Measurements from ENCODE around the gene KSR1. TPM values are rescaled to one million over a fixed set of nuclear protein-coding genes. Genes with fewer than 3 reads are reported as not detected.

The KSR1 gene
- total and polyA plus RNA-seq, 2 experiments from 2014 or later, result 7.8 to 53.2 TPM

DNA sequence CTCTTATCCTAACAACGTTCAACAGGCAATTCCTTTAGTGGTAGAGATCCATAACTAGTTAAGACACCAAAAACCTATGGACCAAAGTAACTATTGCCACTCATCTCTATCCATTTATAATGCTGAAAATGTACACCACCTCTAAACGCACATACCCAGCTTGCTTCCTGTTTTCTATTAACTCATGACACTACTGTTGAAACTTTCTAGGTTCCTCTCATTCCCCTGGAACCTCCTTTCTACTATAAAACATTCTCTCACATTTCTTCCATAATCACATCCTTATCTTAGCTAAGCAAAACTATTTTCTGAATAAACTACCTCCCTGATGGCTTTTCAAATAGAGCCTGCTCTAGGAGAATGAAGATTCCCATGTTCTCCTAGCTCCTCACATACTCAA, 42.9 kb upstream of the KSR1 start:
- Histone ChIP-seq H3K36me3 (ENCODE audit: insufficient read depth) (no peaks in the 10 kb centered on the region), H3K4me1 (ENCODE audit: insufficient read depth) (peaks cover 4% of the 10 kb centered on the region; the same call in 1 of the 2 replicates), H2AFZ (no peak overlapping the region), H3K79me2 (replicated peaks; ENCODE audit: insufficient read depth) (no peaks in the 10 kb centered on the region), H4K20me1 (replicated peaks; ENCODE audit: insufficient read depth) (no peaks in the 10 kb centered on the region), H3K27ac (ENCODE audit: low read depth) (no peak overlapping the region), H3K4me3 (no peak overlapping the region), H3F3A (replicated peaks; ENCODE audit: low read depth) (no peaks in the 10 kb centered on the region), H3K4me2 (no peak overlapping the region), H3K27me3 (ENCODE audit: insufficient read depth) (no peaks in the 10 kb centered on the region), H3K9me2 (ENCODE audit: insufficient read depth) (no peaks in the 10 kb centered on the region)
- Mint-ChIP-seq H3K9me3 (no peaks in the 10 kb centered on the region), H3K27me3 (ENCODE audit: insufficient read depth, low read depth, poor library complexity) (peaks cover 2% of the 10 kb centered on the region), H3K4me1 (peaks cover 7% of the 10 kb centered on the region; the same call in 1 of the 3 replicates), H3K4me3 (no peak overlapping the region), H3K27ac (no peak overlapping the region), H3K36me3 (ENCODE audit: low read depth) (no peaks in the 10 kb centered on the region)
- TF ChIP-seq NANOG (IDR thresholded peaks at IDR 0.05; ENCODE audit: borderline replicate concordance), result no peak
- no peak for TF ChIP-seq EZH2phosphoT487 (IDR thresholded peaks at IDR 0.05; ENCODE audit: unreplicated experiment)
- TF ChIP-seq, protein P1, sequence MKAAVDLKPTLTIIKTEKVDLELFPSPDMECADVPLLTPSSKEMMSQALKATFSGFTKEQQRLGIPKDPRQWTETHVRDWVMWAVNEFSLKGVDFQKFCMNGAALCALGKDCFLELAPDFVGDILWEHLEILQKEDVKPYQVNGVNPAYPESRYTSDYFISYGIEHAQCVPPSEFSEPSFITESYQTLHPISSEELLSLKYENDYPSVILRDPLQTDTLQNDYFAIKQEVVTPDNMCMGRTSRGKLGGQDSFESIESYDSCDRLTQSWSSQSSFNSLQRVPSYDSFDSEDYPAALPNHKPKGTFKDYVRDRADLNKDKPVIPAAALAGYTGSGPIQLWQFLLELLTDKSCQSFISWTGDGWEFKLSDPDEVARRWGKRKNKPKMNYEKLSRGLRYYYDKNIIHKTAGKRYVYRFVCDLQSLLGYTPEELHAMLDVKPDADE (IDR thresholded peaks at IDR 0.05), result no peak
- DNase-seq (ENCODE audit: low spot score) (no peak), ATAC-seq (no peak)

DNA sequence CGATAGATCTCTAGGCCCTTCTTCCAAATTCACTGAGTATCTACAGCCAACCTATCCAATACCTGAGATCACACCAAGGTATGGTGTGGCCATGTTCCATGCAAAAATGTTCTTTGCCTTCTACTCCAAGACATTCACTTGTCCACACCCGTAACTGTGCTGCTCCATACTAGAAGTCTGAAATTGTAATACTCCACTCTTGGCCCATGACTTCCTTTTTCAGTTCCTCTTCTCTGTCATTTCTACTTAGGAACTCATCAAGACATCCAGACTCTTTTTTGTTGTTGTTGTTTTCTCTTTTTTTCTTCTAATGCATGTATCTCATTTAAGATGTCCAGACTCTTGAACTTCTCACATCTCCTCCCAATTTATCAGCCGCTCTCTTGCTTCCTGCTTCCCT, 42.5 kb upstream of the KSR1 start:
- H3K79me2 ChIP-seq (replicated peaks; ENCODE audit: insufficient read depth), result no peaks in the 10 kb centered on the region
- H2AFZ ChIP-seq, result no peak overlapping the region
- Mint-ChIP-seq H3K27me3 (ENCODE audit: insufficient read depth, low read depth, poor library complexity) (peaks cover 2% of the 10 kb centered on the region), H3K36me3 (ENCODE audit: low read depth) (no peaks in the 10 kb centered on the region), H3K9me3 (no peaks in the 10 kb centered on the region), H3K27ac (no peak overlapping the region), H3K4me3 (no peak overlapping the region), H3K4me1 (peaks cover 5% of the 10 kb centered on the region; the same call in 1 of the 3 replicates)
- no peak for DNase-seq (ENCODE audit: low spot score)
- no peak overlapping the region for H3K4me2 ChIP-seq
- ATAC-seq, result no peak
- peaks cover 4% of the 10 kb centered on the region; the same call in 1 of the 2 replicates for H3K4me1 ChIP-seq (ENCODE audit: insufficient read depth)
- H3F3A ChIP-seq (replicated peaks; ENCODE audit: low read depth), result no peaks in the 10 kb centered on the region
- no peaks in the 10 kb centered on the region for H3K36me3 ChIP-seq (ENCODE audit: insufficient read depth)
- H4K20me1 ChIP-seq (replicated peaks; ENCODE audit: insufficient read depth), result no peaks in the 10 kb centered on the region
- no peak overlapping the region for H3K4me3 ChIP-seq
- H3K27ac ChIP-seq (ENCODE audit: low read depth), result no peak overlapping the region
- no peaks in the 10 kb centered on the region for H3K27me3 ChIP-seq (ENCODE audit: insufficient read depth)
- no peaks in the 10 kb centered on the region for H3K9me2 ChIP-seq (ENCODE audit: insufficient read depth)
- TF ChIP-seq STAT1 (IDR thresholded peaks at IDR 0.05; ENCODE audit: unreplicated experiment) (no peak), ZNF331 (CRISPR knock-in tag; IDR thresholded peaks at IDR 0.05; ENCODE audit: low read depth) (no peak), EZH2phosphoT487 (IDR thresholded peaks at IDR 0.05; ENCODE audit: unreplicated experiment) (no peak), EZH2 (IDR thresholded peaks at IDR 0.05; ENCODE audit: low read depth, unreplicated experiment) (no peak), ZNF114 (CRISPR knock-in tag; IDR thresholded peaks at IDR 0.05) (no peak)
- TF ChIP-seq, protein P1 (IDR thresholded peaks at IDR 0.05), result no peak

DNA sequence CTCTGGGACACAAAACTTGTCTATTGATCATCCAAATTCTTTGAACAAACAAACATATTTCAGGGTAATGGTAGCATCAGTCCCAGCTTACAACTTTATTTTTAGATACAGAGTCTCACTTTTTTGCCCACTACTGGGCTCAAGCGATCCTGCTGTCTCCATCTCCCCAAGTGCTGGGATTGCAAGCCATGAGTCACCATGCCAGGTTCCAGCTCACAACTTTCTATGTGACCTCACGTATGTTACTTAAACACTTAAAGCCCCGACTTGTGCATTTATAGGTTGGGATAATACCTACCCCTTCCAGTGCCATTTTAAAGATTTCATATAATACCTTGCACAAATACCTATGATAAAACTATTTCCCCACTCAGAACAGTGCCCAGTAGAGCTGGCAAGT, 42.0 kb upstream of the KSR1 start:
- Histone ChIP-seq H3K4me2 (no peak overlapping the region), H3K9me2 (ENCODE audit: insufficient read depth) (no peaks in the 10 kb centered on the region), H2AFZ (no peak overlapping the region; the same call in 1 of the 2 replicates), H3K4me1 (ENCODE audit: insufficient read depth) (peaks cover 4% of the 10 kb centered on the region; the same call in 1 of the 2 replicates), H4K20me1 (replicated peaks; ENCODE audit: insufficient read depth) (no peaks in the 10 kb centered on the region), H3K36me3 (ENCODE audit: insufficient read depth) (no peaks in the 10 kb centered on the region), H3K27ac (ENCODE audit: low read depth) (no peak overlapping the region), H3K79me2 (replicated peaks; ENCODE audit: insufficient read depth) (no peaks in the 10 kb centered on the region), H3K4me3 (no peak overlapping the region), H3F3A (replicated peaks; ENCODE audit: low read depth) (no peaks in the 10 kb centered on the region), H3K27me3 (ENCODE audit: insufficient read depth) (no peaks in the 10 kb centered on the region)
- Mint-ChIP-seq H3K4me1 (0 out of 3 replicates have a peak, but pooled peaks cover 4% of the 10 kb centered on the region), H3K4me3 (no peak overlapping the region), H3K36me3 (ENCODE audit: low read depth) (no peaks in the 10 kb centered on the region), H3K27me3 (ENCODE audit: insufficient read depth, low read depth, poor library complexity) (peaks cover 2% of the 10 kb centered on the region), H3K27ac (no peak overlapping the region), H3K9me3 (no peaks in the 10 kb centered on the region)
- no peak for DNase-seq (ENCODE audit: low spot score)
- ATAC-seq, result no peak
- TF ChIP-seq, protein P2, sequence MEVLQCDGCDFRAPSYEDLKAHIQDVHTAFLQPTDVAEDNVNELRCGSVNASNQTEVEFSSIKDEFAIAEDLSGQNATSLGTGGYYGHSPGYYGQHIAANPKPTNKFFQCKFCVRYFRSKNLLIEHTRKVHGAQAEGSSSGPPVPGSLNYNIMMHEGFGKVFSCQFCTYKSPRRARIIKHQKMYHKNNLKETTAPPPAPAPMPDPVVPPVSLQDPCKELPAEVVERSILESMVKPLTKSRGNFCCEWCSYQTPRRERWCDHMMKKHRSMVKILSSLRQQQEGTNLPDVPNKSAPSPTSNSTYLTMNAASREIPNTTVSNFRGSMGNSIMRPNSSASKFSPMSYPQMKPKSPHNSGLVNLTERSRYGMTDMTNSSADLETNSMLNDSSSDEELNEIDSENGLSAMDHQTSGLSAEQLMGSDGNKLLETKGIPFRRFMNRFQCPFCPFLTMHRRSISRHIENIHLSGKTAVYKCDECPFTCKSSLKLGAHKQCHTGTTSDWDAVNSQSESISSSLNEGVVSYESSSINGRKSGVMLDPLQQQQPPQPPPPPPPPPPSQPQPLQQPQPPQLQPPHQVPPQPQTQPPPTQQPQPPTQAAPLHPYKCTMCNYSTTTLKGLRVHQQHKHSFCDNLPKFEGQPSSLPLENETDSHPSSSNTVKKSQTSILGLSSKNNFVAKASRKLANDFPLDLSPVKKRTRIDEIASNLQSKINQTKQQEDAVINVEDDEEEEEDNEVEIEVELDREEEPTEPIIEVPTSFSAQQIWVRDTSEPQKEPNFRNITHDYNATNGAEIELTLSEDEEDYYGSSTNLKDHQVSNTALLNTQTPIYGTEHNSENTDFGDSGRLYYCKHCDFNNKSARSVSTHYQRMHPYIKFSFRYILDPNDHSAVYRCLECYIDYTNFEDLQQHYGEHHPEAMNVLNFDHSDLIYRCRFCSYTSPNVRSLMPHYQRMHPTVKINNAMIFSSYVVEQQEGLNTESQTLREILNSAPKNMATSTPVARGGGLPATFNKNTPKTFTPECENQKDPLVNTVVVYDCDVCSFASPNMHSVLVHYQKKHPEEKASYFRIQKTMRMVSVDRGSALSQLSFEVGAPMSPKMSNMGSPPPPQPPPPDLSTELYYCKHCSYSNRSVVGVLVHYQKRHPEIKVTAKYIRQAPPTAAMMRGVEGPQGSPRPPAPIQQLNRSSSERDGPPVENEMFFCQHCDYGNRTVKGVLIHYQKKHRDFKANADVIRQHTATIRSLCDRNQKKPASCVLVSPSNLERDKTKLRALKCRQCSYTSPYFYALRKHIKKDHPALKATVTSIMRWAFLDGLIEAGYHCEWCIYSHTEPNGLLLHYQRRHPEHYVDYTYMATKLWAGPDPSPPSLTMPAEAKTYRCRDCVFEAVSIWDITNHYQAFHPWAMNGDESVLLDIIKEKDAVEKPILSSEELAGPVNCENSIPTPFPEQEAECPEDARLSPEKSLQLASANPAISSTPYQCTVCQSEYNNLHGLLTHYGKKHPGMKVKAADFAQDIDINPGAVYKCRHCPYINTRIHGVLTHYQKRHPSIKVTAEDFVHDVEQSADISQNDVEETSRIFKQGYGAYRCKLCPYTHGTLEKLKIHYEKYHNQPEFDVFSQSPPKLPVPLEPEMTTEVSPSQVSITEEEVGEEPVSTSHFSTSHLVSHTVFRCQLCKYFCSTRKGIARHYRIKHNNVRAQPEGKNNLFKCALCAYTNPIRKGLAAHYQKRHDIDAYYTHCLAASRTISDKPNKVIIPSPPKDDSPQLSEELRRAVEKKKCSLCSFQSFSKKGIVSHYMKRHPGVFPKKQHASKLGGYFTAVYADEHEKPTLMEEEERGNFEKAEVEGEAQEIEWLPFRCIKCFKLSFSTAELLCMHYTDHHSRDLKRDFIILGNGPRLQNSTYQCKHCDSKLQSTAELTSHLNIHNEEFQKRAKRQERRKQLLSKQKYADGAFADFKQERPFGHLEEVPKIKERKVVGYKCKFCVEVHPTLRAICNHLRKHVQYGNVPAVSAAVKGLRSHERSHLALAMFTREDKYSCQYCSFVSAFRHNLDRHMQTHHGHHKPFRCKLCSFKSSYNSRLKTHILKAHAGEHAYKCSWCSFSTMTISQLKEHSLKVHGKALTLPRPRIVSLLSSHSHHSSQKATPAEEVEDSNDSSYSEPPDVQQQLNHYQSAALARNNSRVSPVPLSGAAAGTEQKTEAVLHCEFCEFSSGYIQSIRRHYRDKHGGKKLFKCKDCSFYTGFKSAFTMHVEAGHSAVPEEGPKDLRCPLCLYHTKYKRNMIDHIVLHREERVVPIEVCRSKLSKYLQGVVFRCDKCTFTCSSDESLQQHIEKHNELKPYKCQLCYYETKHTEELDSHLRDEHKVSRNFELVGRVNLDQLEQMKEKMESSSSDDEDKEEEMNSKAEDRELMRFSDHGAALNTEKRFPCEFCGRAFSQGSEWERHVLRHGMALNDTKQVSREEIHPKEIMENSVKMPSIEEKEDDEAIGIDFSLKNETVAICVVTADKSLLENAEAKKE (CRISPR knock-in tag; IDR thresholded peaks at IDR 0.05), result no peak
- no peak for TF ChIP-seq STAT1 (IDR thresholded peaks at IDR 0.05; ENCODE audit: unreplicated experiment)
